Ishikawa (cell line): Measurements from ENCODE around the gene FARS2.

Source experiments
- CEBPB ChIP-seq: IDR thresholded peaks from 2 replicates; pipeline ENCODE4 v1.6.1; 2012
- CREB1 ChIP-seq: IDR thresholded peaks from 2 replicates; pipeline ENCODE4 v1.6.1; 2012; ENCODE audit warnings: low read depth
- EGR1 ChIP-seq: IDR thresholded peaks from 2 replicates; pipeline ENCODE4 v1.6.1; 2012
- EP300 ChIP-seq: IDR thresholded peaks from 2 replicates; pipeline ENCODE4 v1.6.1; 2012; ENCODE audit warnings: borderline replicate concordance
- FOXM1 ChIP-seq: IDR thresholded peaks from 2 replicates; pipeline ENCODE4 v1.6.1; 2012; ENCODE audit warnings: low read depth, borderline replicate concordance
- NFIC ChIP-seq: IDR thresholded peaks from 2 replicates; pipeline ENCODE4 v1.6.1; 2012
- RAD21 ChIP-seq: IDR thresholded peaks from 2 replicates; pipeline ENCODE4 v1.6.1; 2012; ENCODE audit warnings: low read depth
- TAF1 ChIP-seq: IDR thresholded peaks from 2 replicates; pipeline ENCODE4 v1.6.1; 2012; ENCODE audit warnings: low read depth, mild to moderate bottlenecking
- TCF12 ChIP-seq: IDR thresholded peaks from 2 replicates; pipeline ENCODE4 v1.6.1; 2012; ENCODE audit warnings: low read depth
- TEAD4 ChIP-seq: IDR thresholded peaks from 2 replicates; pipeline ENCODE4 v1.6.1; 2012
- YY1 ChIP-seq: IDR thresholded peaks from 2 replicates; pipeline ENCODE4 v1.6.1; 2012; ENCODE audit warnings: low read depth
- ZBTB7A ChIP-seq: IDR thresholded peaks from 2 replicates; pipeline ENCODE4 v1.6.1; 2012; ENCODE audit warnings: low read depth
- TF ChIP-seq, protein P1 (sequence below): IDR thresholded peaks from 2 replicates; pipeline ENCODE4 v1.6.1; 2012
- TF ChIP-seq, protein P2 (sequence below): IDR thresholded peaks from 2 replicates; pipeline ENCODE4 v1.6.1; 2012
- TF ChIP-seq, protein P3 (sequence below): IDR thresholded peaks from 2 replicates; pipeline ENCODE4 v1.6.1; 2012; ENCODE audit warnings: low read depth, mild to moderate bottlenecking

FARS2 gene

DNA sequence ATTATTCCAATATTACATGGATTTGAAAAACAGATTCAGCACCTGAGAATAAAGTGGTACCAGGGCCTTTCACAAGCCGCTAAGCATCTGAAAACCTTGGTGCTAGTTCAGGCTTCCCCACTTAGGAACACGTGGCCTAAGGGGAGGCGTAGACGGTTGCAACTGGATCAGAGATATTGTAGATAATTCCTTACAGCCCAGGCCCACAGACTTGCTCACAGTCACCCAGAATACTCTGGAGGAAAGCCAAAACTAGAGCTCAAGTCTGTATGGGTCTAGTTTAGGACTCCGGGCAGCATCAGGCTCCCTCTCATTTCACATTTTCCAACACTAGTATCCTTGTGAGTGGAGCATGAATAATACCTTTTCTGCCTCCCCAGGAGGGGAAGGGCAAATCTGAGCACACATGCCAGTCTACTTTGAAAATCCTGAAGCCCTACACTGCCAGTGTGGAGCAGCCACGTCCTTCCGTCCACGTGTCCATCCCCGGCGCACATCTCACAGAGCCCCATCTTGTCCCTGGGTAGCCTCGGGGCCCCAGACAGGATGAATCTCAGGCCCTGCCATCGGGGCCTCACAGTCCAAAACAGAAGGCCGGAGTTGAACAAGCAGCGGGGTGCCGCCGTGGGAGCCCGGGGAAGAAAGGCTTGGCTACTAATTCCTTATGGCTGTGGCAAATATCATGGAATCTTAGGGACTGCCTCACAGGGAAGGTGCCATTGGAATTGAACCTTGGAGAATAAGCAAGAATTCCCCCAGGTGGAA, 446.1 kb downstream of the FARS2 start:
- TF ChIP-seq, protein P1, sequence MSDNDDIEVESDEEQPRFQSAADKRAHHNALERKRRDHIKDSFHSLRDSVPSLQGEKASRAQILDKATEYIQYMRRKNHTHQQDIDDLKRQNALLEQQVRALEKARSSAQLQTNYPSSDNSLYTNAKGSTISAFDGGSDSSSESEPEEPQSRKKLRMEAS: no peak
- TF ChIP-seq TAF1 (no peak), TCF12 (no peak), RAD21 (no peak), CREB1 (no peak), EP300 (no peak), EGR1 (no peak), TEAD4 (no peak), NFIC (no peak), FOXM1 (no peak), CEBPB (no peak)
- TF ChIP-seq, protein P2, sequence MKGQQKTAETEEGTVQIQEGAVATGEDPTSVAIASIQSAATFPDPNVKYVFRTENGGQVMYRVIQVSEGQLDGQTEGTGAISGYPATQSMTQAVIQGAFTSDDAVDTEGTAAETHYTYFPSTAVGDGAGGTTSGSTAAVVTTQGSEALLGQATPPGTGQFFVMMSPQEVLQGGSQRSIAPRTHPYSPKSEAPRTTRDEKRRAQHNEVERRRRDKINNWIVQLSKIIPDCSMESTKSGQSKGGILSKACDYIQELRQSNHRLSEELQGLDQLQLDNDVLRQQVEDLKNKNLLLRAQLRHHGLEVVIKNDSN: no peak

DNA sequence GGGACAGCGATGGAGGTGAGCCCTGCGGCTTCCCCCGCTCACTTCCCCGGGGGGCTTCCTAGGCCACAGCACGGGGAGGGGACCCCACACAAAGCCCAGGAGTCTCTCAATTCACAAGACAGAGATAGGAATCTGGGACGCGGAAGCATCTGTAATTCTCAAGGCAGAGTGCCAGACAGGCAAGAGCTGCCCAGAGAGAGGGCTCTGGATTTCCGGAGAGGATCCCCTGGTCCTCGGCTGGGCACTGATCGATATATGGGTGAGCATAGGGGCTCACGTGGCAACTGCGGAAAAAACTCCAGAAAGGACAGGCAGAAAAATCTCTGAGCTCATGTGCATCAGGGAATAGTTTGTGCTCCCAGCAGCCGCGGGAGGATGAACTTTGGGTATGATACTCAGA, 449.2 kb downstream of the FARS2 start:
- no peak for TF ChIP-seq TCF12
- no peak for TF ChIP-seq TEAD4
- TF ChIP-seq, protein P3, sequence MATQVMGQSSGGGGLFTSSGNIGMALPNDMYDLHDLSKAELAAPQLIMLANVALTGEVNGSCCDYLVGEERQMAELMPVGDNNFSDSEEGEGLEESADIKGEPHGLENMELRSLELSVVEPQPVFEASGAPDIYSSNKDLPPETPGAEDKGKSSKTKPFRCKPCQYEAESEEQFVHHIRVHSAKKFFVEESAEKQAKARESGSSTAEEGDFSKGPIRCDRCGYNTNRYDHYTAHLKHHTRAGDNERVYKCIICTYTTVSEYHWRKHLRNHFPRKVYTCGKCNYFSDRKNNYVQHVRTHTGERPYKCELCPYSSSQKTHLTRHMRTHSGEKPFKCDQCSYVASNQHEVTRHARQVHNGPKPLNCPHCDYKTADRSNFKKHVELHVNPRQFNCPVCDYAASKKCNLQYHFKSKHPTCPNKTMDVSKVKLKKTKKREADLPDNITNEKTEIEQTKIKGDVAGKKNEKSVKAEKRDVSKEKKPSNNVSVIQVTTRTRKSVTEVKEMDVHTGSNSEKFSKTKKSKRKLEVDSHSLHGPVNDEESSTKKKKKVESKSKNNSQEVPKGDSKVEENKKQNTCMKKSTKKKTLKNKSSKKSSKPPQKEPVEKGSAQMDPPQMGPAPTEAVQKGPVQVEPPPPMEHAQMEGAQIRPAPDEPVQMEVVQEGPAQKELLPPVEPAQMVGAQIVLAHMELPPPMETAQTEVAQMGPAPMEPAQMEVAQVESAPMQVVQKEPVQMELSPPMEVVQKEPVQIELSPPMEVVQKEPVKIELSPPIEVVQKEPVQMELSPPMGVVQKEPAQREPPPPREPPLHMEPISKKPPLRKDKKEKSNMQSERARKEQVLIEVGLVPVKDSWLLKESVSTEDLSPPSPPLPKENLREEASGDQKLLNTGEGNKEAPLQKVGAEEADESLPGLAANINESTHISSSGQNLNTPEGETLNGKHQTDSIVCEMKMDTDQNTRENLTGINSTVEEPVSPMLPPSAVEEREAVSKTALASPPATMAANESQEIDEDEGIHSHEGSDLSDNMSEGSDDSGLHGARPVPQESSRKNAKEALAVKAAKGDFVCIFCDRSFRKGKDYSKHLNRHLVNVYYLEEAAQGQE: no peak
- TF ChIP-seq YY1: no peak
- TF ChIP-seq RAD21: no peak
- TF ChIP-seq, protein P2: no peak
- TF ChIP-seq ZBTB7A: no peak
- no peak for TF ChIP-seq EGR1
- TF ChIP-seq CREB1: no peak
- no peak for TF ChIP-seq NFIC
- TF ChIP-seq EP300: no peak
- TF ChIP-seq TAF1: no peak
- TF ChIP-seq, protein P1: no peak

DNA sequence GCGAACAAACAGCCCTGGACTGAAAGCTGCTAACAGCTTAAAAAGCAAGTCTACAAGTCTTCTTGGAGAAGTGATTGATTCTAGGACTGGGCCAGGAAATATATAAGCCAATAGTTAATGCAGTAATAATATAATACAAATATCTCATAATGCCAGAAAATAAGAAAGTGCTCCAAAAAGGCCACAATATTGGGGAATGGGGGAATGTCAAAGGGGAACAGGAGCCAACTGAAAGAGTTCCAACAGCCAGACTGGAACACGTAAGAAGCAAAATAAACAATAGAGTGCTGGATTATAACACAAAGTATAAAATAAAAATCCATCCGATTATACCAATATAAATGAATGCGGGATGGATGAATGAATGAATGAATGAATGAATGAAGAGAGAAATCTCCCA, 449.6 kb downstream of the FARS2 start:
- TF ChIP-seq TCF12 (no peak), ZBTB7A (no peak), NFIC (no peak), CREB1 (no peak), CEBPB (no peak), EP300 (no peak), FOXM1 (no peak), EGR1 (no peak), RAD21 (no peak), YY1 (no peak), TAF1 (no peak), TEAD4 (no peak)
- TF ChIP-seq, protein P1: no peak
- TF ChIP-seq, protein P3: no peak
- TF ChIP-seq, protein P2: no peak

DNA sequence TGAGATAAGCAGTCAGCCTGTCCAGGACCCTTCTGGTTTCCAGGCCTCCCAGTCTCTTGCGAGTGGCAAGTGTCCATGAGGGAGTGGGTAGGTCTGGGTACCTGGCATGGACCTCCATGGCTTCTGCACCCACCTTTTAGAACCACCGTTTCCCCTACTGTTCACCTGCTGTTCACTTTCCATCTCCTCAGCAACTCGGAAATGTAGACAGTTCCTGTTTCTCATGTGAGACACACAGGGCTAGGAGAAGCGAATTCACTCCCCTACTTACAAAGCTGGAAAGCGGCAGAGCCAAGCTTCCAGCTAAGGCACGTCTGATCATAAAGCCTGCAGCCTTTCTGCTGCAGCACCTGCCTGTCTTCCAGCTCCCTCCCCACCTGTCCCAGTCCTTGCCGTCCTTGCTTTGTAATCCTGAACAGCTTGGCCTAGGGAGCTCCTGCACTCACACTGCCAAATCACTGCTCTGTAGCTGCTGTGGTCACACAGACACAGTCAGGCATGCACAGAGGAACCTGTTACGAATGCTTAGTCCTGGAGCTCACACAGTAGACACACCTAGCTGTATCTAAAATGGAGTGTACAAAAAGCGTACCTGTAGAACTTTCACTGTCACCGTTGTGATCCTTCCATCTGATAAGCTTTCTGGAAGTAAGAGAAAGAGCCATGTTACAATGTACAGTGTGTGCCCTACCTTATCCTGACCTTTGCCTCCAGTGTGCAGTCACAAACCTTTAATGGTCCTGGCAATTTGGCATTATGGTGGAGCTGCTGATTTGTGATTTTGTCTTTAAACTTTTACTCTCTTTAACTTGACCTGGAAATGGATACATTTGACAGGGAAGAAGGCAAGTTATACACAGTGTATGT, 451.3 kb downstream of the FARS2 start:
- no peak for TF ChIP-seq EP300
- TF ChIP-seq, protein P1: no peak
- TF ChIP-seq EGR1: no peak
- no peak for TF ChIP-seq TCF12
- TF ChIP-seq YY1: no peak

DNA sequence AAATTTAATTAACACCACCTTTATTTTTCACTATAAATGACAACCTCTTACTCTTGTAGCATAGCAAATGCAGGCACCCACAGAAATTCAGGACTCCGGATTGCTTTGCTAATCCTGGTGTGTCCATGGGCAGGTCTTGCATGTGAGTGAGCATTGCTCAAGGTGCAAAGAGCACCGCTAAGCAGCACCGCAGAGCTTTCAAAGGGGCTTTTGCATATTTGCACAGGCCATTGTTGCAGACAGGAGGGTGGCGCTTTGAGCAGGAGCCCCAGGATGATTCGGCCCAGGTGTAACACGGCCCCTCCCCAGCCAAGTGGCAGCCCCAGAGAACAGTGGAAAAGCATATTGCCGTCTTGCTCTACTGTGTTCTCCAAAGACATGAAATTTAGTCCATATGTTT, 452.2 kb downstream of the FARS2 start:
- TF ChIP-seq TEAD4 (no peak), CREB1 (no peak), EGR1 (no peak), RAD21 (no peak), ZBTB7A (no peak), TAF1 (no peak), EP300 (no peak)
- TF ChIP-seq, protein P3: no peak
- TF ChIP-seq, protein P2: no peak
